ENCODE data around the gene ECD.
"Not testable (repeated sequence)": the region's sequence is repeated elsewhere in the genome, so short reads cannot be mapped to it uniquely, and the experiment has no call there.

Gene ECD

DNA sequence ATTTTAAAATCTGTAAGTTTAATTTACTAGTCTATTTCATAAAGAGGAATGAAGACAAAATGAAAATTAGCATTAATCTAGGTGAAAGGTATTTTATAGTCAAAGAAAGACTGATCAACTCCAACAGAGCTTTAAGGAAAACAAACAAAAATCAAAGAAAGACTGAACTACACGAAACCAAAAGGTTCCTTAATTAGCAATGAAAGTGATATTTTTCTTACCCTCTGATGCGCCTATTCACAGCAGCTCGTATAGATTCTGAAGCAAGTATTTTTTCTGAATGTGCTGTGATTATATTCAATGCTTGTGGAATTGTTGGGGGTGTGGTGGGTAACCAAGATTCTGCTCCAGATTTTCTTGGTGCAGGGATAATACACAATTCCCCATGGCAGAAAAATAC, 11.8 kb downstream of the ECD start:
- no peak for DNase-seq

DNA sequence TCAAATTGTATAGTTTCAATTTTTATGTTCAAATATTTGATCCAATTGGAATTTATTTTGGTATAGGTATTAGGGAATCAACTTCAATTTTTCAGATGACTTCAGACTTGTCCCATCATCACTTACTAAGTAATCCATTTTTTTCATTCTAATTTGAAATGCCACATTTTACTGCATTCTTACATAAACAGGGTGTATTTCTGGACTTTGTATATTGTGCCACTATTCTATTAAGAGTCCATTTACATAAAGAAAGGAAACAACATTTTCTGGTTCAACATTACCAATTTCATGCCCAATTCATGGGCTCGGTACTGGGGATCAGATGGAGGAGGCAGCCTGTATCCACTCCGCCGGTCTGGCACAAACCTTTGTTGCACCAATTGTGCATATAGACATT, 15.8 kb downstream of the ECD start:
- no peak for DNase-seq

DNA sequence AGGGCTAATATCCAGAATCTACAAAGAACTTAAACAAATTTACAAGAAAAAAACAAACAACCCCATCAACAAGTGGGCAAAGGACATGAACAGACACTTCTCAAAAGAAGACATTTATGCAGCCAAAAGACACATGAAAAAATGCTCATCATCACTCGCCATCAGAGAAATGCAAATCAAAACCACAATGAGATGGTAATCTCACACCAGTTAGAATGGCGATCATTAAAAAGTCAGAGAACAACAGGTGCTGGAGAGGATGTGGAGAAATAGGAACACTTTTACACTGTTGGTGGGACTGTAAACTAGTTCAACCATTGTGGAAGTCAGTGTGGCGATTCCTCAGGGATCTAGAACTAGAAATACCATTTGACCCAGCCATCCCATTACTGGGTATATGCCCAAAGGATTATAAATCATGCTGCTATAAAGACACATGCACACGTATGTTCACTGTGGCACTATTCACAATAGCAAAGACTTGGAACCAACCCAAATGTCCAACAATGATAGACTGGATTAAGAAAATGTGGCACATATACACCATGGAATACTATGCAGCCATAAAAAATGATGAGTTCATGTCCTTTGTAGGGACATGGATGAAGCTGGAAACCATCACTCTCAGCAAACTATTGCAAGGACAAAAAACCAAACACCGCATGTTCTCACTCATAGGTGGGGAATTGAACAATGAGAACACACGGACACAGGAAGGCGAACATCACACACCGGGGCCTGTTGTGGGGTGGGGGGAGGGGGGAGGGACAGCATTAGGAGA, 17.0 kb downstream of the ECD start:
- DNase-seq = not testable (repeated sequence)

DNA sequence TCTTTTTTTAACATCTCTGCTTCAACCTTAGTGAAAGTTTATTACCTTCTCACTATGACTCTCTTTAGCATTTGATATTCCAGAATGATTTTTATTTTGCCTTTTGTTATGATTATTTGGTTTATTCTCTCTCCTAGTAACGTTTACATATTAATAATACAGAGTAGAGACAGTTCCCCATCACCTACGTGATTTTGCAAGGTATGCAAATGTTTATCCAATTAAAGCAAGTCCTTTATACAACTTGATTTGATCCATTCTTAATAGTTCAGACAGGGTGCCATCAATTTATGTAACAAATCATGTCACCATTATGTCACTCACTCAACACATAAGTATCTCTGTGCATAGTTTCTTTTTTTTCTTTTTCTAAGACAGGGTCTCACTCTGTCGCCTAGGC, 26.2 kb downstream of the ECD start:
- DNase-seq = no peak

- no peak for DNase-seq
Measured at GRCh38 chr10:73139251-73139650, 28.6 kb downstream of the ECD start.

DNA sequence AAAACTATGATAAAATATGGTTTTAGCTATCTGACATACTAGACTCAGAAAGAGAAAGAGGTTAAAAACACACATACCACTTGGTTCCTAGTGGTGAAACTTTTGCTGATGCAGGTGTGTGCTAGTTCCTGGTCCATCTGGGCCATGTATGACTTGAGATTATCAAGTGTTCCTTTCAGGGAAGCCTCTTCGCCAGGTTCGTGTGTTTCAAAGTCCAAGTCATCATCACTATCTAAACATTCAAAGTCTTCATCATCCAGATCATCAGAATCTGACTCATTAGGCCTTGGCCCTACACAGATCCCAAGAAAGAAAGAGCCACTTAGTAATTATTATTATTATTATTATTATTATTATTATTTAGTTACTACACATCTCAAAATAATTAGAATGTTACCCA, 31.2 kb downstream of the ECD start:
- DNase-seq = no peak

- DNase-seq = no peak
Measured at GRCh38 chr10:73134727-73135126, 33.1 kb downstream of the ECD start.

DNA sequence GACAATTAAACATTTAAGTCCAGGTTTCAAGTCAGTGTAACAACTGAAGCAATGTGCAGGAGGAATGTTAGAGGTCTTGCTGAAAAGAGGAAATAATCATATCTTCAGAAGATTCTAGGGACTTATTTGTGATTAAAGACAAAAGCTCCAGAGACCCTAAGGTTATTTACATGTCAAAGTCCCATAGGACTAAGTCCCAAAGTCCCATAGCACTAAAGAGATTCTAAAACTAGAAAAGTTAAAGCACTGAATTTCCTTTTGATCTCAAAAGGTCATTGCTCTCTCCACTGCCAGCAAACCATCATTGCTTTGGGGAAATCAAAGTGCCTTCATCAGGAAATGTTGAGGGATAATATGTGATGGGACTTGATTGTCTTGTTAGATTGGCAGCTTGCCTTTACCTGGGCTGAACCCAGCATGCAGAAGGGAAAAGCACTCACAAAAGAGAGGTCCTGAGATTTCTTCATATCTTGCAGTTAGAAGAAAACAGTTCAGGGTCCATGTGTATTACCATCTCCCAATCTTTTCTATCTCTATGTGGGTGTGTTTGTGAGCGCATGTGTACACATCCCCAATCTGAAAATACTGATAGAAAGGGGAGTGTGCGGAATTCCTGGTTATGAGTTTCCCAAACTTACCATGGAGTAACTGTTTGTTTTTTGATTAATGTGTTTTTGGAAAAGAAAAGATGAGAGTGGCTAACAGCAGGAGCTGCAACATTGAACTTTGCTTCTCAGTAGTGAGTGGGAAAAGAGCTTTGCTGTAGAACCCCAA, 35.7 kb downstream of the ECD start:
- no peak for DNase-seq

DNA sequence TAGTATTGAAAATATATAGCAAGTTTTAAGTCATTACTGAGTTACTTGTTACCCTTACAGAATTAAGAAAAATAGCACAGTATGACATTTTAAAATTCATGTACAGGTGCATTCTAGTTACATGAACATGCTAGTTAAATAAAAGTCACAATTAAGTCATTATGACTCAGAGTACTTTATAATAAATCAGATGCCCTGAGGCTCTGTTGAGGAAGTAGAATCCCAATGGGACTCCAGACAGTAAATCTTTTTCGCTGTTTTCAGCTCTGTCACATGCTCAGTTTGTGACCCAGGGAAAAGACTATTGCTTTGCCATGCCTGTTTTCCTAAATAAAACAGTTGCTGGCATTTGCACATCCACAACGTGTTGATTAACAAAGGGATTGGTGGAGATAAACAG, 36.5 kb downstream of the ECD start:
- no peak for DNase-seq

- no peak for DNase-seq
Measured at GRCh38 chr10:73126343-73126742, 41.5 kb downstream of the ECD start.

GRCh38 chr10:73119952-73120351, 47.9 kb downstream of the ECD start:
- no peak for DNase-seq

DNA sequence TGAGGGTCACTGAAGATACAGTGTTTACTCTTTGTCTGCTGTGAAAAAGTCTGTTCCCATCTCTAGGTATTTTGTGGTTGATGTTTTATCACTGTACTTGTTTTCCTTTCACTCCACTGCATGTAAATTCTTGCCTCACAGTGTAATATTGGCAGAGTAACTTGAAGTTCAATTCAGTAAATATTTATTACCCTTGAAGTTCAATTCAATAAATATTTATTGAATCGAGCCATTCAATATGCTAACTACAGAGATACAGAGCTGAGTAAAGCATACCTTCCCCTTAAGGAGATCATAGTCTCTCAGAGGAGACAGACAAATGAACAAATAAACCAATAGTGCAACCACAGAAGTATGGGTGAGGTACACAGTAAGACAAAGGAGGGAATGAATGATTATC, 48.4 kb downstream of the ECD start:
- no peak for DNase-seq

DNA sequence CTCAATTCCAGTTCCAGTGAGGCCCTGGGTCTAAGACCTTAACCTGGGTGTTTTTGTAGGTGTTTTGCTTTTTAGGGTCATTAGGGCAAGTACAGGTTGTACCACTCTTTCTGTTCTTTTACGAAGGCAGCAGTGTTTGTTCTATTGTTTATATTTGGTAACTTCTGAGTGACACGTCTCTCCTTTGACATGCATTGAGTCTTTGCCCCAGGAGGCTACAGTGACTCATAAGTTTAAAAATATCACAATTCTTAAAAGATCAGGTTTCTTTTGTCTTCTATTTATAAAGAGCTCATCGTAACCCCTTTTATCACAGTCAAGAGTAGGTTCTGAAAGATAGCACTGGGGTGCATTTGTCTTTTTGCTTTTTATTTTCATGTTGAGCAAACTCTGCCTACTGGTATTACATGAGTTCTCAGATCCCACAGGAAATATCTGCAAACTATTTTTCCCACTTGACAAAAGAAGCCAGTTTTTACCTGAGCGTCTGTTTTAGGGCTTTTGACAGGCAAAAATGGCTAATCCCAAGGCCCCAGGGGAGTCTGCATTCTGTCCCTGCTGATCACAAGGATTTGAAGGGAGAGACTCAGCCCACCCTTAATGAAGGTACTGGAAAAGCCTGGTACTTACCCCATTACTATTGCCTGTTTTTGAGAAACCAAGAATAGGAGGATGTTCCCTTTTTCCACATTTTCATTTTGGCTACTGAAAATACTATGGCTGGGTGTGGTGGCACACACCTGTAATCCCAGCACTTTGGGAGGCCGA, 49.6 kb downstream of the ECD start:
- DNase-seq = no peak

GRCh38 chr10:73116017-73116416, 51.8 kb downstream of the ECD start:
- no peak for DNase-seq

GRCh38 chr10:73113551-73113950, 54.3 kb downstream of the ECD start:
- DNase-seq = no peak

- DNase-seq = not testable (repeated sequence)
Measured at GRCh38 chr10:73112032-73112431, 55.8 kb downstream of the ECD start.

DNA sequence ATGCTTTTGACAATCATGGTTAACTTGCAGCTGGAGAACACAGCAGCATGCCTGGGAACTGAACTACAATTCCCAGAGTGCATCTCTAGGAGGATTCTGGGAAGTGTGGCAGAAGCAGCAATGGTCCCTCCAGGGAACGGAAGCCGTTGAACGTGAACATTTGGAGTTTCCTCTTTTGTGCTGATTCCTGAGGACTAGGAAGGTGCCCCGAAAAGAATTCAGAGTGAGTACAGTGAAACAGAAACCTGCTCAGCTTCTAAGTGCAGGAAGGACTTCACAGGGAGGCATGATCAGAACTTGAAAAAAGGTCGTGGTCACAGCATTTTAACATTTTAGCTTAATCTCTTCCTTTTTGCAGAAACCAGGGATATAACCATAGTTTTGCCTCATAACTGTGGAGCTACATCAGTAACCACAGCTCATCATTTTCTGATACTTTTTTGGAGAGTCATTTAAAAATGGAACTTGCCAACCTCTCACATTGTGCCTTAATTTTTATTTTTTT, 57.4 kb downstream of the ECD start, which contains the start of gene NUDT13:
NUDT13 (plus strand) TSS at position 111 of the 505 bp plus-strand sequence. CDS start 3,911 bp downstream, outside the sequence.
- DNase-seq = peak; percentile 21

DNA sequence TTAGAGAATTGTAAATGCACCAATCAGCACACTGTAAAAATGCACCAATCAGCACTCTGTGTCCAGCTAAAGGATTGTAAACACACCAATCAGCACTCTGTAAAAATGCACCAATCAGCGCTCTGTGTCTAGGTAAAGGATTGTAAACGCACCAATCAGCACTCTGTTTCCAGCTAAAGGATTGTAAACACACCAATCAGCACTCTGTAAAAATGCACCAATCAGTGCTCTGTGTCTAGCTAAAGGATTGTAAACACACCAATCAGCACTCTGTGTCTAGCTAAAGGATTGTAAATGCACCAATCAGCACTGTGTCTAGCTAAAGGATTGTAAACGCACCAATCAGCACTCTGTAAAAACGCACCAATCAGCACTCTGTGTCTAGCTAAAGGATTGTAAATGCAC, 58.6 kb downstream of the ECD start:
- DNase-seq = not testable (repeated sequence)

- no peak for DNase-seq
Measured at GRCh38 chr10:73106301-73106700, 61.5 kb downstream of the ECD start.

- no peak for DNase-seq
Measured at GRCh38 chr10:73099141-73099540, 68.7 kb downstream of the ECD start.

- DNase-seq = no peak
Measured at GRCh38 chr10:73097305-73097670, 70.5 kb downstream of the ECD start.

DNA sequence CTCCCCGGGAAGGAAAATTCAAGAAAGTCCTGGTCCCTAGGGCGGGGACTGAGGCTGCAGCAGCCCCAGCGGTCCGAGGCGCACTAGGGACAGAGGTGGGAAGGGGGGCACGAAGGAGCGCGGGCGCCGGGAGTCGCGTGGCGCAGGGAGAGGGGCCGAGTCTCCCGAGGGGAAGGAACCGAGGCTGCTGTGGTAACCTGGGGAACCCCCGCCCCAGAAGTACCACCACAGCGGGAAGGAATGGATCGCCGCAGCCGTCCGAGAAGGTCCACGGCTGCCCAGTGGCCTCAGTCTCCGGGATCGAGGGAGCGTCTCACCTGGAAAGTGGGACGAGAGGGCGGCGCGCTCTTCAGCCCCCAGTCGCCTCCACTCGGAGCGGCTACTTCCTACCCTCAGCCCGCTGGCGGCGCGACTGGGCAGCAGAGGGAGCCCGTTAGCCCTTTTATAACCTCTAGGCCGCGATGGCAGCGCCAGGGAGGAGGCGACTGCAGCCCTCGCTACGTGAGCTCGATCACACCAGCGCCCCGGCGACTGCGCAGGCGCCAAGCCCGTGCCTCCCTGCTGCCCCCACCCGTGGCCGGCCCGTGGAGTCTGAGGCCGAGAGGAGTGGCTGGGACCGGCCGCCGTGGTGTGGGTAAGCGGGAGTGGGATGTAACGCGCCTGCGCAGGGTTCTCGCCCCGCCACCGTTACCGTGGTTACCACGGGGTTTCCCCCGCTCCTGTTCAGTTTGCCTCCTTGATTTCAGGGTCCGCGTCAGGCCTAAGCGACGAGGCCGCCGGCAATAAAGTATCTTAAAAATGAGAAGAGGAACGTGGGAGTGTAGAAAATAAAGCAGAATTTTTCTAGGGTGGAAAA, 71.1 kb downstream of the ECD start, which contains the start of gene P4HA1:
P4HA1 (minus strand) TSS at position 418 of the 856 bp plus-strand sequence. CDS start 21,983 bp downstream, outside the sequence.
- peak; percentile 71 for DNase-seq
